ENCODE data around the gene RAPGEF2. TPM values are rescaled to one million over a fixed set of nuclear protein-coding genes. Genes with fewer than 3 reads are reported as not detected.
"Not testable (repeated sequence)": the region's sequence is repeated elsewhere in the genome, so short reads cannot be mapped to it uniquely, and the experiment has no call there.

Gene RAPGEF2
- total RNA-seq, 1 donor from 2014 or later, result 31.0 TPM

GRCh38 chr4:159069922-159070321 lies 33.0 kb upstream of the RAPGEF2 start:
- TF ChIP-seq CTCF (IDR thresholded peaks at IDR 0.05), result no peak
- H3K4me3 Mint-ChIP-seq (ENCODE audit: unreplicated experiment), result no peak overlapping the region
- peaks cover 30% of the 10 kb centered on the region for H3K4me1 Mint-ChIP-seq (ENCODE audit: low read depth)
- peak overlapping the region; percentile 22 for H3K27ac Mint-ChIP-seq (ENCODE audit: unreplicated experiment)
- no peaks in the 10 kb centered on the region for H3K9me3 Mint-ChIP-seq (ENCODE audit: low read depth)
- H3K27me3 Mint-ChIP-seq (ENCODE audit: low read depth), result no peaks in the 10 kb centered on the region
- DNase-seq (ENCODE audit: low spot score), result no peak
- no peaks in the 10 kb centered on the region for H3K36me3 Mint-ChIP-seq (ENCODE audit: low read depth)

- H3K4me3 Mint-ChIP-seq (ENCODE audit: unreplicated experiment), result no peak overlapping the region
- no peak for DNase-seq (ENCODE audit: low spot score)
- no peak for TF ChIP-seq CTCF (IDR thresholded peaks at IDR 0.05)
Measured at GRCh38 chr4:159070742-159071141, 32.1 kb upstream of the RAPGEF2 start.

GRCh38 chr4:159071178-159071968 lies 31.5 kb upstream of the RAPGEF2 start:
- peak overlapping the region; percentile 83 for H3K27ac Mint-ChIP-seq (ENCODE audit: unreplicated experiment)
- no peak for TF ChIP-seq CTCF (IDR thresholded peaks at IDR 0.05)
- no peak overlapping the region for H3K4me3 Mint-ChIP-seq (ENCODE audit: unreplicated experiment)
- H3K4me1 Mint-ChIP-seq (ENCODE audit: low read depth), result peaks cover 30% of the 10 kb centered on the region
- DNase-seq (ENCODE audit: low spot score), result no peak
- H3K9me3 Mint-ChIP-seq (ENCODE audit: low read depth), result no peaks in the 10 kb centered on the region
- no peaks in the 10 kb centered on the region for H3K36me3 Mint-ChIP-seq (ENCODE audit: low read depth)
- no peaks in the 10 kb centered on the region for H3K27me3 Mint-ChIP-seq (ENCODE audit: low read depth)

More at GRCh38 chr4:159070742-159071141, 32.1 kb upstream of the RAPGEF2 start:
- no peaks in the 10 kb centered on the region for H3K9me3 Mint-ChIP-seq (ENCODE audit: low read depth)
- no peaks in the 10 kb centered on the region for H3K36me3 Mint-ChIP-seq (ENCODE audit: low read depth)
- H3K27ac Mint-ChIP-seq (ENCODE audit: unreplicated experiment), result peak overlapping the region; percentile 83
- H3K27me3 Mint-ChIP-seq (ENCODE audit: low read depth), result no peaks in the 10 kb centered on the region
- peaks cover 30% of the 10 kb centered on the region for H3K4me1 Mint-ChIP-seq (ENCODE audit: low read depth)

GRCh38 chr4:159071969-159072765 lies 30.7 kb upstream of the RAPGEF2 start:
- TF ChIP-seq CTCF (IDR thresholded peaks at IDR 0.05), result no peak
- Mint-ChIP-seq H3K27me3 (ENCODE audit: low read depth) (no peaks in the 10 kb centered on the region), H3K9me3 (ENCODE audit: low read depth) (no peaks in the 10 kb centered on the region), H3K27ac (ENCODE audit: unreplicated experiment) (peak overlapping the region; percentile 83), H3K36me3 (ENCODE audit: low read depth) (no peaks in the 10 kb centered on the region), H3K4me1 (ENCODE audit: low read depth) (peaks cover 30% of the 10 kb centered on the region), H3K4me3 (ENCODE audit: unreplicated experiment) (no peak overlapping the region)
- no peak for DNase-seq (ENCODE audit: low spot score)

GRCh38 chr4:159075531-159075932 lies 27.3 kb upstream of the RAPGEF2 start:
- Mint-ChIP-seq H3K9me3 (ENCODE audit: low read depth) (no peaks in the 10 kb centered on the region), H3K4me1 (ENCODE audit: low read depth) (peaks cover 24% of the 10 kb centered on the region), H3K27me3 (ENCODE audit: low read depth) (no peaks in the 10 kb centered on the region), H3K27ac (ENCODE audit: unreplicated experiment) (no peak overlapping the region), H3K4me3 (ENCODE audit: unreplicated experiment) (no peak overlapping the region), H3K36me3 (ENCODE audit: low read depth) (no peaks in the 10 kb centered on the region)
- TF ChIP-seq CTCF (IDR thresholded peaks at IDR 0.05), result no peak
- no peak for DNase-seq (ENCODE audit: low spot score)

GRCh38 chr4:159077018-159077417 lies 25.9 kb upstream of the RAPGEF2 start:
- not testable (repeated sequence) for H3K4me1 Mint-ChIP-seq (ENCODE audit: low read depth); H3K9me3 Mint-ChIP-seq (ENCODE audit: low read depth); H3K27ac Mint-ChIP-seq (ENCODE audit: unreplicated experiment); DNase-seq (ENCODE audit: low spot score); H3K4me3 Mint-ChIP-seq (ENCODE audit: unreplicated experiment); H3K27me3 Mint-ChIP-seq (ENCODE audit: low read depth); H3K36me3 Mint-ChIP-seq (ENCODE audit: low read depth)
